GM19351 (cell line): Measurements from ENCODE around the gene LRBA.
"Not testable (repeated sequence)": the region's sequence is repeated elsewhere in the genome, so short reads cannot be mapped to it uniquely, and the experiment has no call there.

Experiments used
- ATAC-seq: cut with Tn5 transposase; IDR thresholded peaks from one replicate; pipeline ENCODE4 v1.9.1; 2021; ENCODE audit warnings: mild to moderate bottlenecking, moderate library complexity; ENCODE audit not compliant: unreplicated experiment

Gene LRBA

GRCh38 chr4:150573534-150573933 lies 441.6 kb downstream of the LRBA start:
- ATAC-seq: no peak

DNA sequence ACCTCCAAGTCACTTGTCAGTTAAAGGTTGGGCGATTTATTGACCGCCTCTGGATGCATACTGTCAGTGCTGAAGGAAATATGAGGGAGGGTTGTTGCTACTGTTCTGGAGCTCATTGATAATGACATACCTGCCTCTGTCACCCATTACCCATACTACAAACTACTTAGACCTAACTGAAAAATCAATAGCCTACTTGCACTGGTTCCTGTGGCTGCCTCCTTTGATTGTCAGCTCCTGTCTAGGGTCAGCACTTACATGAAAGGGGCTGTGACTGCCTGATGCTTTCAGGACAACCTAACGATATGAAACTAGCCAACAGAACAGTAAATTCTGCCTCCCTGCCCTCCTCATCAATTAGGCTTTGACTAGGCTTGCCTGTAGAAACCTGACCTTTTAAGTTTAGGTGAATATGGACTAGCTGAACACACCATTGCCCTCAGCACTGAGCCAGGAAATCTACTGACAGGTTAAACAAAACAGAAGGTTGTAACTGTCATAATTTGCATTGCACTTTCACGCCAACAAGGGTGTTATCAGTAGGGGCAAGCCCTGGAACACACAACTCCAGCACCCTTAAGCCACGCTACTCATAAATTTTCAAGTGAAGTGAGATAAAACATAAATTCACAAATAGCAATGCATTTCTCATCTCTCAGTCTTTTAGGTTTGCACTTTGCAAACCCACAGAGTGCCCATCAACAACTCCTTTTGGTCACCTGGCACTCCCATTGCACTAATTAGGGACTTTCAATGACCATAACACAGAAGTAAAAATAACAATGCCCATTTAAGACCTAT lies 442.2 kb downstream of the LRBA start:
- ATAC-seq: peak; percentile 79

DNA sequence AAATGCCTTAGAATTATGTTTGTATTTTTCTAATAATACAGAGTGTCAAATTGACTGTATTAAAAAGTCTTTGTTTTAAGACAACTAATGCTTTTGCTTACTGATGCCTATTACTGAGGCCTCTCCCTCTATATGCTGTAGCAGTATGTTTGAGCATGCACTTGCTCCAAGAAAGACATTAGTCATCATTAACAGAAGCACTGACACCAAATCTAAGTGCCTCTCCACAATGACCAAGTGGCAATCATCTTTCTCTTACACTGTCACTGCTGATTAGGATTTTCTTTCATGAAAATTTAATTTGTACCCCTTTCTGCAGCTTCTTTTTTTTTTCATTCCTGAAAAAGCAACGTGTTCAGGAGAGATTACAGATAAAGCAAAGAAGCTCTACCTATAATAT lies 444.2 kb downstream of the LRBA start:
- no peak for ATAC-seq

- no peak for ATAC-seq
Measured at GRCh38 chr4:150569998-150570535, 445.0 kb downstream of the LRBA start.

- no peak for ATAC-seq
Measured at GRCh38 chr4:150569384-150569987, 445.6 kb downstream of the LRBA start.

- no peak for ATAC-seq
Measured at GRCh38 chr4:150567070-150567469, 448.0 kb downstream of the LRBA start.

GRCh38 chr4:150564967-150565366 lies 450.1 kb downstream of the LRBA start:
- ATAC-seq: not testable (repeated sequence)

- ATAC-seq: no peak
Measured at GRCh38 chr4:150562751-150563150, 452.3 kb downstream of the LRBA start.

GRCh38 chr4:150562250-150562649 lies 452.8 kb downstream of the LRBA start:
- ATAC-seq: no peak

DNA sequence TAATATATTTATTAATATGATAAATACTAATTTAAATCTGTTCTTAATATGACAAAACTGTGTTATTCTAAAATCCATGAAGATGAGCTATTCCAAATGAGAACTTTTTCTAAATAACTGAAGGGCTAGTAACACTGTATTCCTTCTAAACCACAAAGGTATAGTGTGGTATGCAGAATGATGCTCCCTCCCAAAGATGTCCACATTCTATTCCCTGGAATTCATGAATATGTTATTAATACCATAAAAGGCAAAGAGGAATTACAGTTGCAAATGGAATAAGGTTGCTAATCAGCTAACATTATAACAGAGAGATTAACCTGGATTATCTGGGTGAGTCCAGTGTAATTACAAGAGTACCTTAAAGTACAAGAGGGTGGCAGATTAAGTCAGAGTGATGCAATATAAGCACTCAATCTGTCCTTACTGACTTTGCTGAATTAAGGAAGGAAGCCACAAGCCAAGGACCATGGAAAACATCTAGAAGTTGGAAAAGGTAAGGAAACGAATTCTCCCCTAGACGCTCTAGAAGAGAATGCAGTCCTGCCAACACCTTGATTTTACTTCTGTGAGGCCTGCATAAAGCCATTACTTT lies 453.8 kb downstream of the LRBA start:
- ATAC-seq: no peak

GRCh38 chr4:150557811-150558210 lies 457.3 kb downstream of the LRBA start:
- not testable (repeated sequence) for ATAC-seq

GRCh38 chr4:150547154-150547838 lies 467.8 kb downstream of the LRBA start:
- no peak for ATAC-seq

GRCh38 chr4:150546286-150546685 lies 468.8 kb downstream of the LRBA start:
- ATAC-seq: no peak

DNA sequence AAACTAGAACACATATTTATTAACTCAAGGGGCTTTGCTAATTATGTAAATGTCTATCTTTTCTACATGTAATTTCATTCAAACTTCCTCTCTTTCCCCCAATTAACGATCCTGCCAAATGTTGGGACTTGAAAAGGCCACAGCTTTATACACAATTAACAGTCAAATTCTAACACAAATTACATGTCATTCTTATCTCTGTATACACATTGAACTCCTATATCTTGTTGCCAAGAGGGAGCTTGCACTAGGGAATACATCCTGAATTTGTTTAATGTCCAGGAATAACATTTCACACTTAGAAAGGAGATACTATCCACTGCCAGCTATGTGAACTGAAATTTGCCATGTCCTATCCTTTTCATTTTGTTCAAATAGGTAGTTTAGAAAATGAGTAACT lies 472.0 kb downstream of the LRBA start:
- no peak for ATAC-seq

DNA sequence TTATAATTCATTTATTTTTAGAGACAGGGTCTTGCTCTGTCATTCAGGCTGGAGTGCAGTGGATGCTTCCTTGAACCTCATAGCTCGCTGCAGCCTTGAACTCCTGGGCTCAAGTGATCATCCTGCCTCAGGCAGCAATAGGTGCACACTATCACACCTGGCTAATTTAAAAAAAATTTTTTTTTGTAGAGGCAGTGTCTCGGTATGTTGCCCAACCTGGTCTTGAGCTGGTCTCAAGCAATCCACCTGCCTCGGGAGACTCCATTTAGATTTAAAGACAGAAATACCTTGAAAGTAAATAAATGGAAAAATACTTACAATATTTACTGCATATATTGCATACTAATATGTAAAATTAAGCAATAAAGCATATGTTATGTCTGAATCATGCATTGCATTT lies 473.4 kb downstream of the LRBA start:
- no peak for ATAC-seq

- no peak for ATAC-seq
Measured at GRCh38 chr4:150540959-150541360, 474.1 kb downstream of the LRBA start.

DNA sequence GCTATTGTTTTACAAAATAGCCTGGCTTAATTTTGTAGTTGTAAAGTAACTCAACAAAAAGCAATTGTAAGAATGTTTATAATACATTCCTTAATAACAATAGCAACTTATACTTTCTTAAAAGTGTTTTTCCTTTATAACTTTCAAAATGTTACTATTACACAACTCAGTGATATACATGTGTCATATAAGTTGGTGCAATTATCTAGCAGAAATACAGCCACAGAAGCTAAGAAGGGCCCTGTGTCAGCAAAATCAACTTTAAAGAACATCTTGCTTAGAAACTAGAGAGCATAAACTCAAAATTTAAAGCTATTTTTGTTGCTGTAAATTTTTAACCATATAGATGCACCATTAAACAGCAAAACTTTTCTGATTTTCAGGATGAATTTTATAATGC lies 474.5 kb downstream of the LRBA start:
- no peak for ATAC-seq

GRCh38 chr4:150537911-150538310 lies 477.2 kb downstream of the LRBA start:
- ATAC-seq: not testable (repeated sequence)

DNA sequence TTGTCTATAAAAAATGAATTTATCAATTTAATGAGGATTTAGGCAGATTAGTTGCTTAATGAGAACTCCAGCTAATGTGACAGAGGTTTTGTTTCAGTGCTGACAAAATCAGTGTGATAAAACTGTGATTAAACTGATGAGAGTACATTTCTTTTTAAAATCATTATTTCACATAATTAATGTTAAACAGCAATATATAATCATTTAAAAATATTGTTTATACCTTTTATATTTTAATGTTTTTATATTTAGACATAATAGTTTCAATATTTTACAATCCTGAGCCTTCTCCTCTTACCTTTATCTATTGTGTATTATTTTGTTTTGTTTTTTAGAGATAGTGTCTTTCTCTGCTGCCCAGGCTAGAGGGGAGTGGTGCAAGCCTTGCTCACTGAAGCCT lies 480.3 kb downstream of the LRBA start:
- no peak for ATAC-seq

- ATAC-seq: no peak
Measured at GRCh38 chr4:150533673-150534072, 481.4 kb downstream of the LRBA start.

DNA sequence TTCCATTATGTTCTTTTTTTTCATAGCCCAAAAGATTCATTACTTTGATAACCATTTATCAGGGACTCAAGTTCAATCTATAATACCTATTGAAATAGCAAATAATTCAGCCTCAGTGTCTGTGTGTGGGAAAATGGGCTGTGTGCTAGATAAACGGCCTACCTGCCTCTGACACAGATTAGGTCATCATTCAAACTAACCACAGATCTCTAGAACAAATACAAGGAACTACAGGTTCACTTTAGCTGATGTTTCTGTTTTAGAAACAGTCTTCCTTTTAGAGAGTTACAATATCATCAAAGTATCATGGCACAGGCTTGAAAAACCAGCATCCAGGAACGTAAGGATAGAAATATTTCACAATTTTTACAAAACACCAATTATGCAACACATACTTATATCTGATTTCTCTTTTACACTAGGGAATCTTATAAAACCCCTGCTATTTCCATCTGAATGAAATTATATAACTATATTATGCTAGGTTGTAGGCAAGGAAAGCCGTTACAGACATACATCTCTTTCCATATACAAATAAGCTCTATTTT lies 489.7 kb downstream of the LRBA start:
- ATAC-seq: no peak
